GM12872 (cell line): ENCODE measurements around the gene KMO.

Experiments
- TF ChIP-seq, protein P1 (sequence below): IDR thresholded peaks from 3 replicates; pipeline ENCODE4 v1.5.1; 2011; ENCODE audit warnings: low read depth, mild to moderate bottlenecking, low read length, moderate library complexity; ENCODE audit not compliant: insufficient read depth

KMO gene

DNA sequence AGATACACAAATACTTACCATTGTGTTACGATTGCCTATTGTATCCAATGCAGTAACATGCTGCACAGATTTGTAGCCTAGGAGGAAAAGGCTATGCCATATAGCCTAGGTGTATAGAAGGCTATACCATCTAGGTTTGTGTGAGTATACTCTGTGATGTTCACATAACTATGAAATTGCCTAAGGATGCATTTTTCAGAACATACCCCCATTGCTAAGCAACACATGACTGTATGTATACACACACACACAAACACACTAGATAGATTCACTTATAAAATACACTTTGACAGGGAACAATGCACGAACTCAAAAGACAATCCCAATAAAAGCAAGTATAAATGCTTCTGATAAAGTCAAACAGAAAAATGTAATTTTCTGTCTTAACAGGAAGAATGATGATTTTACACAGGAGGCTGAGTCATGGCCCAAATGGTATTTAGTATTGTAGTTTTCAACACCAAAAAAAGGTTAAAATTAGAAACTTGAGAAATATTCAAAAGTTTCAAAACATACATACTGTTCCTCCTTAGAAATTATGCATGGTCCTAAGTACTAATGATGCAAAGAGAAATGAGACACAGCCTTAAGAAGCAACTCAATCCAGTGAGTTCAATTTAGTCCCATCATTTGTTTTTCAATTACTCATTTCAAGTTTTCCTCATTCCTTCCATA lies 24.9 kb upstream of the KMO start:
- TF ChIP-seq, protein P1, sequence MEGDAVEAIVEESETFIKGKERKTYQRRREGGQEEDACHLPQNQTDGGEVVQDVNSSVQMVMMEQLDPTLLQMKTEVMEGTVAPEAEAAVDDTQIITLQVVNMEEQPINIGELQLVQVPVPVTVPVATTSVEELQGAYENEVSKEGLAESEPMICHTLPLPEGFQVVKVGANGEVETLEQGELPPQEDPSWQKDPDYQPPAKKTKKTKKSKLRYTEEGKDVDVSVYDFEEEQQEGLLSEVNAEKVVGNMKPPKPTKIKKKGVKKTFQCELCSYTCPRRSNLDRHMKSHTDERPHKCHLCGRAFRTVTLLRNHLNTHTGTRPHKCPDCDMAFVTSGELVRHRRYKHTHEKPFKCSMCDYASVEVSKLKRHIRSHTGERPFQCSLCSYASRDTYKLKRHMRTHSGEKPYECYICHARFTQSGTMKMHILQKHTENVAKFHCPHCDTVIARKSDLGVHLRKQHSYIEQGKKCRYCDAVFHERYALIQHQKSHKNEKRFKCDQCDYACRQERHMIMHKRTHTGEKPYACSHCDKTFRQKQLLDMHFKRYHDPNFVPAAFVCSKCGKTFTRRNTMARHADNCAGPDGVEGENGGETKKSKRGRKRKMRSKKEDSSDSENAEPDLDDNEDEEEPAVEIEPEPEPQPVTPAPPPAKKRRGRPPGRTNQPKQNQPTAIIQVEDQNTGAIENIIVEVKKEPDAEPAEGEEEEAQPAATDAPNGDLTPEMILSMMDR, result no peak

DNA sequence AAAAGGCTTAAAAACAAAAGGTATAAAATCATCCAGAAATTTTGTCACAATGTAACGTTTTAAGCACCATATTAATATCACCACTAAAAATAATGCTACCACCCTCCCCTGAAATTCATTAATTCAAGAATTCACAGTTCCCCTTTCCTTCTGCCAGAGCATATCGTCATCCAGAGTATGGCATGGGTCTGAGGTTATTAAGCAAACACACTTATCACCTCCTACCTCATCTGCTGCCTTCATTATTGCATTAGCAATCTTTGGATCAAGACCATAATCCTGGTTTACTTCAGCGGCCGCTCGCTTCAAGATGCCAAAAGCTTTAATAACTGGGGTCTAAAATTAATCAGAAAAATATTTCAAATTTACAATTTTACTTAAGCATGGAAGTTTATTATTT lies 18.8 kb upstream of the KMO start:
- TF ChIP-seq, protein P1, result no peak

DNA sequence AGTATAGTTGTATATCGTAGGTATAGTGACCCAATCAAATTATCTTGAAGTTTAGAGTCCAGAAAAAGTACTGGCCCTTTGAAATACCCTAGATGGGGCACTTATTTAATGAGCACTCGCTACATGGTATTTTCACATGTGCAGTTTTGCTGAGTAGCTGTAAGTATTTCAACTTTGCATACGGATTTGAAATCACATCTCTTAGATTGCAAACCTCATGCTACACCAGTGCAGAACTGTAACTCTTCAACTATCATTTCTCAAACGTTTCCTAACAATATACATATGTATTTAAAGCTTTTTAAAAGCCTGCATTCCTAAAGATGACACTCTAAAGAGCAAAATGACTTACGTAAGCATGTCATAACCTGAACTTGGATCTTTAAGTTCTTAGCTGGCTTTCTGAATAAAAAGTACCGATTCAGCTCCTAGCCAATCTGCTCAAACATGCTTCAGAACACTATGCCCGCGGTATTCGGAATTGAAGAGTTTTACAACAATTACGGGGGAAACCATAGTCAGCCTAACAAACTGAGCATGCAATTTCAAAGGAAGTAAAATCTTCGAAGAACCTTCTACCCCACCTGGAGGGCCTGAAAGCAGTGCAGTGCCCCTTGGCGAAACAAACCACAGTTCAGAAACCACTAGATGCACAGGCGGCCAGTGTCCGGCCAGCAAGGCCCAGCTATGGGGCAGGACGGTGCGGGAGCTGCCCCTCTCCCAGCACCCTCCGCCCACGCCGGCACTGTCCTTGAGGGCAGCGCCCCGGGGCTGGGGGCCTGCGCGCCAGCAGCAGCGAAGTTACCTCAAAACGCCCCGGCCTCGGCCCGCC lies 13.5 kb upstream of the KMO start:
- TF ChIP-seq, protein P1, result no peak

DNA sequence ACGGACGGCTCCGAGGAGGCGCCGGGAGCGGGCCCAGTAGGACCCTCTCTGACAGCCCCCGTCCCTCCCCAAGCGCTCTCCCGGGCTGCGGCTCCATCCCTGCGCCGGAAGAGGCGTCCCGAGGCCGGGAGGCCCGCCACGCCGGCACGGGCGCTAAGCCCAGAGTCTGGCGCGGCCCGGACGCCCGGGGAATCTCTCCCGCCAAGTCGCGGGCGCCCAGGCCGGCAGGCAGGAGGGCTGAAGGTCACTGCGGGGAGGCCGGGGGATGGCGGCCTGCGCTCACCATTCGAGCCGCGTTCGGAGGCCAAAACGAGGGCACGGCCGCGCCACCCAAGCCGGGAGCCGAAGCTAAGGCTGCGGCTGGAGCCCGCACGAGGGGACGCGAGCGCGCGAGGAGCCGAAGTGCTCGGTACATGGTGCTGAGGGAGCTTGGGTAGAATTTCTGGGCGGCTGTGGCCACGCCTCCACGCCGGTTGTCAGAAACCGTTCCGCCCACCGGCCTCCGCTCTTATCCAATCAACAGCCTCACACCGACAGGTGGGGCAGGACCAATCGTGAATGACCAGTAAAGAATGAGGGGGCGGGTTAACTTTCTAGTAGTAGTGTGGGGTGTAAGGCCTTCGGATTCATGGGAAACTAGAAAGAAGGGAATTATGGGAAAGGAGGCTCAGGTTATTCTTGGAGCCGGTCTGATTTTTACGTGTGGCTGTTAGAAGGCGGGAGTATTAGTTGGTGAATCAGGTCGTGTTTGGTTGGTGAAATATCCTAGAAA lies 12.7 kb upstream of the KMO start, which contains the start of gene FH:
TSS of gene FH (minus strand) at position 448 of the 772 bp plus-strand sequence. CDS start at position 415, 33 bp downstream.
- TF ChIP-seq, protein P1, result no peak

DNA sequence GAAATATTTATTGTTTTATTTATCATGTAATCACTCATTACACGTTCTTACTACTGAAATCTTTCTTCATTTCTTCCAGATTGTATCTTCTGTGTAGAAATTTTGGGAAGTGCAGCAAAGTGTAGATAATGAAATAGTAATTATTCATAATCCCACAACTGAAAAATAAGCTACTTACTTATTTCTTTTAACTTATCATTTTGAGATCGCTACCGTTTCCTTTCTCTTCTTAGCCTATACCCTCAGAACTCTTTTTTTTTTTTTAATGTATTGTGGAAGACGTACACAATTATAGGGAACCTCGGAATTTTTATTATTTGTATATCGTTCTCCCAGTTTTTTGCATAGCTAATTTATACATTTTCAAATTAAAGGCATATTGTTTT lies 12.1 kb upstream of the KMO start:
- TF ChIP-seq, protein P1, result no peak

DNA sequence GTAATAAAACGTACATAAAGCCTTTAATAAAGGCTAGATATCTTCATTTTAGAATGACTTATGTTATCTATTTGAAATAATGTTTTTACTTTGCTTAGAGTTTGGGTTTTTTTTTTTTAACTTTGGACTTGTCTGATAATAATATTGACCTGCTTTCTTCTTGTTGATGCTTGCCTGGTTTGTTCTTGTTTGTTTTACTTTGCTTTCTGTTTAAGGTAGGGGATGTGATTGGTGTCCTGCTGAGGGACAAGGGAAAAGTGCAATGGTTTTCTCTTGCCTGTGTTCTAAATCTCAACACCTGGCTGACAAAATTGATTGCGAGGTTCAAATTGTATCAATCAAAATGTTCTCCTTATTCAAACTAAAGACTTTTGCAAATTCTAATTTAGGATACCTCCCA lies 10.5 kb upstream of the KMO start:
- TF ChIP-seq, protein P1, result no peak

DNA sequence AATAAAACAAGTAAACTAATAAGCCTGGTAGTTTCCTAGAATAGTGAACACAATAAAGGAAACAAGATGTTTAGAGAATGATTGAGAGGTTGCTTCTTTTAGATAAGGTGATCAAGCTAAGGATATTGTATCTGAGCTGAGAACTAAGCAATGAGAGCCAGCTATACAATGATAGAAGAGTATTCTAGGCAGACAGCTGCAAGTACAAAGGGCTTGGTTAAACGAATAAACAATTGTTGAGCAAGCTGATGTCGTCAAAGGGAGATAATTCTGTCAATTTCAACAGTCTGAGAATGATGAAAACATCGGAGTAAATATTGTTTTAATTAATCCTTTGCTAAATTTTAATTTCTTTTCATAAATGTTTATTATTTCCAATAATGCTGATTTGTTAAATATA lies 7.2 kb upstream of the KMO start:
- TF ChIP-seq, protein P1, result no peak
